Activated CD8-positive, alpha-beta T cell treated with anti-CD3 and anti-CD28 coated beads for 36 hours (primary cell): ENCODE data around the gene SELENBP1. TPM values are rescaled to one million over a fixed set of nuclear protein-coding genes. Genes with fewer than 3 reads are reported as not detected.

Experiments
- ATAC-seq: fragments of 200-7000 bp; cut with Tn5 transposase; one replicate; pipeline ENCODE4 v1.10.0; 2021; ENCODE audit warnings: mild to moderate bottlenecking, moderate library complexity
- CTCF ChIA-PET: fragments of 350-600 bp; sonication (Branson Sonifier 250); formaldehyde crosslinking; loops from one replicate; lab custom pipeline; 2021; ENCODE audit warnings: antibody characterized with exemption; lab: Charles Lee
- POLR2A ChIA-PET: fragments of 350-600 bp; sonication (Branson Sonifier 250); formaldehyde crosslinking; loops from one replicate; lab custom pipeline; 2021; ENCODE audit warnings: antibody characterized with exemption; lab: Charles Lee
- DNase-seq: peaks from one replicate; pipeline ENCODE4 v3.0.0-alpha.2; 2020
- H3K27ac Mint-ChIP-seq: one replicate; pipeline ENCODE4 v1.8.0; 2021; ENCODE audit warnings: mild to moderate bottlenecking, mixed read lengths
- H3K27me3 Mint-ChIP-seq: one replicate; pipeline ENCODE4 v1.8.0; 2021; ENCODE audit warnings: mixed read lengths
- H3K36me3 Mint-ChIP-seq: one replicate; pipeline ENCODE4 v1.8.0; 2021; ENCODE audit warnings: low read depth, mixed read lengths
- H3K4me1 Mint-ChIP-seq: one replicate; pipeline ENCODE4 v1.8.0; 2021; ENCODE audit warnings: low read depth, mixed read lengths
- H3K4me3 Mint-ChIP-seq: one replicate; pipeline ENCODE4 v1.8.0; 2021; ENCODE audit warnings: mild to moderate bottlenecking, moderate library complexity, mixed read lengths
- H3K9me3 Mint-ChIP-seq: one replicate; pipeline ENCODE4 v1.8.0; 2021; ENCODE audit warnings: mixed read lengths
- intact Hi-C: fragments of 100-400 bp; cut with micrococcal nuclease; formaldehyde crosslinking; loops from one replicate; pipeline ENCODE4 v1.10.0; 2022
- total RNA-seq, 2 experiments: library from RNA; stranded (reverse); gene quantifications; one replicate each; pipeline ENCODE4 v1.2.3, GENCODE V29; 2021
- TF ChIP-seq, protein P1 (sequence below): fragments of 200-600 bp; IDR thresholded peaks from one replicate; pipeline ENCODE4 v1.8.0; 2022; ENCODE audit warnings: antibody characterized with exemption, mild to moderate bottlenecking

The SELENBP1 gene
- total RNA-seq, 2 experiments from 2014 or later, result not detected

DNA sequence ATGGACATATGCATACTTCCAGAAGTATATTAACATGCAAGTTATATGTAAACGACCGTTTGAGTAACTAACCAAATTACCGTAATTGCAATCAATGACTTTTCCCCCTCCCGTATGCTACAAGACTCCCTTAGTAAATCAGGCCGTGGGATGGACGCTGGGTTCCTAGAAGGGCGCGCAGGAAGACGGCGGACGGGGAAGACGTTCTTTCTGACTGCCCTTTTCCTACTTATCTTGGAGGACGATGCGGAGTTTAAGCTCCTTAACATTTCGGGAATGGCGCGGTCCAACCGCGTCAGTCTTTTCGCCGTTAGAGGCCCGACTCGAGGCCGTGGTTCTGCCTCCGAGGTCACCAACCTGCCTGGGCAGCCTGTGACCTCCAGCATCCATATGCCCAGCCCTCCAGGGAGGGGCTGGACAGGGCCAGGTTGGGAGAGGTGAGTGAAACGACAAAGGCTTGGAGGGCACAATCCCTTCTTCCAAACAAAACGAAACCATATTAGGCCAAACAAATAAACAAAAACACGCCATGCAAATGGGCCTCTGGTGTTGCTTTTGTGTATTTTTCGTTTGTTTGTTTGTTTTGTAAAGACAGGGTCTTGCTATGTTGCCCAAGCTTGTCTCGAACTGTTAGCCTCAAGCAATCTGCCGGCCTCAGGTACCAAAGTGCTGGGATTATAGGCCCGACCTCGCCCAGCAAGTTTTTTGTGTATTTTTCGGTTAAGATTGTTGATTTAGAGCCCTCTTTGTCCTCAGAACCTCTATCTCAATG is 44.4 kb downstream of the SELENBP1 start:
- POLR2A ChIA-PET, result interaction anchor here (0.6 to 11.7 kb wide), 12 partner anchors 8 to 880 kb away, joined by 3 to 120 read pairs (median 5); partner anchors contain the start of genes PSMB4 and ZNF687
- no peaks in the 10 kb centered on the region for H3K9me3 Mint-ChIP-seq
- H3K27ac Mint-ChIP-seq, result peak overlapping the region; percentile 96
- ATAC-seq (peak; percentile 5), DNase-seq (peak; percentile 28)
- no peaks in the 10 kb centered on the region for H3K27me3 Mint-ChIP-seq
- intact Hi-C loops, result no loop called here
- CTCF ChIA-PET, result interaction anchor here (0.7 to 9.1 kb wide), 8 partner anchors 12 to 171 kb away, joined by 3 to 115 read pairs (median 4); partner anchors contain the start of gene VPS72
- TF ChIP-seq, protein P1, sequence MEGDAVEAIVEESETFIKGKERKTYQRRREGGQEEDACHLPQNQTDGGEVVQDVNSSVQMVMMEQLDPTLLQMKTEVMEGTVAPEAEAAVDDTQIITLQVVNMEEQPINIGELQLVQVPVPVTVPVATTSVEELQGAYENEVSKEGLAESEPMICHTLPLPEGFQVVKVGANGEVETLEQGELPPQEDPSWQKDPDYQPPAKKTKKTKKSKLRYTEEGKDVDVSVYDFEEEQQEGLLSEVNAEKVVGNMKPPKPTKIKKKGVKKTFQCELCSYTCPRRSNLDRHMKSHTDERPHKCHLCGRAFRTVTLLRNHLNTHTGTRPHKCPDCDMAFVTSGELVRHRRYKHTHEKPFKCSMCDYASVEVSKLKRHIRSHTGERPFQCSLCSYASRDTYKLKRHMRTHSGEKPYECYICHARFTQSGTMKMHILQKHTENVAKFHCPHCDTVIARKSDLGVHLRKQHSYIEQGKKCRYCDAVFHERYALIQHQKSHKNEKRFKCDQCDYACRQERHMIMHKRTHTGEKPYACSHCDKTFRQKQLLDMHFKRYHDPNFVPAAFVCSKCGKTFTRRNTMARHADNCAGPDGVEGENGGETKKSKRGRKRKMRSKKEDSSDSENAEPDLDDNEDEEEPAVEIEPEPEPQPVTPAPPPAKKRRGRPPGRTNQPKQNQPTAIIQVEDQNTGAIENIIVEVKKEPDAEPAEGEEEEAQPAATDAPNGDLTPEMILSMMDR, result no peak
- peak overlapping the region; percentile 84 for H3K4me3 Mint-ChIP-seq
- peaks cover 26% of the 10 kb centered on the region for H3K4me1 Mint-ChIP-seq
- H3K36me3 Mint-ChIP-seq, result peaks cover 21% of the 10 kb centered on the region

DNA sequence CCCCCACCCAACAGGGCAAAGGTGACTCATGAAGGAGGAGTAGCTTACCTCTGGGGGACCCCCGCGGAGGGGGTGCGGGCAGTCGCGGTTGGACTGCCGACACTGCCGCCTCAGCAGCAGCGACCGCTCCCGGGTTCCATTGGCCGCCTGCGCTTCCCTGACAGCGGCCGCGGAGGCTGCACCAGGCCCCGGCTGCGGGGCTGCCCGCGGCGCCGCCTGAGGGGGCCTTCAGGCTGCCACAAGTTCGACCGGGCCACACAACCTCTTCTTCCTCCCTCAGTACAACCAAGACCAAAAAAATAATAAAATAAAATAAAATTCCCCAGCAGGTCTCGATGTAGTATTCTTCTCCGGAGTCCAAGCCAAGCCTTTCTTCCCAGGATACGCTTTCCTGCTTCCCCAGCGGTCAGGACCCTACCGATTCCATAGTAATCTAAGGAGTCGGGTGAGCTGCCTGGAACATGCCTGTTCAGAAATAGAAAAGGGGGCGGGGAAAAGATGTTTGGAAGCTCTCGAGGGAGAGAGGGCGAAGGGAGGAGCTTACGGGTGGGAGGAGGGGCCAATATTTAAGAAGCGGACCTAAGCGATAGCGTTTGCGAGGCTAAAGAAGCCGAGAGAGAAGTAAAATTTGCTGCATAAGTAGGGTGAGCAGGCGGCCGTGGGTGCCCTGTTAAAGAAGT is 45.1 kb downstream of the SELENBP1 start, which contains the start of gene PI4KB:
Gene PI4KB, minus strand, starts transcription at position 194 of the 680 bp plus-strand sequence. CDS start 10,935 bp downstream, outside the sequence.
- Mint-ChIP-seq H3K9me3 (no peaks in the 10 kb centered on the region), H3K4me1 (peaks cover 29% of the 10 kb centered on the region), H3K27me3 (no peaks in the 10 kb centered on the region), H3K4me3 (peak within 1 kb of the TSS; percentile 84), H3K27ac (peak within 1 kb of the TSS; percentile 96), H3K36me3 (peaks cover 21% of the 10 kb centered on the region)
- ChIA-PET POLR2A (interaction anchor here (0.5 to 11.7 kb wide), 15 partner anchors 9 to 549 kb away, joined by 3 to 120 read pairs (median 5); partner anchors contain the start of genes PSMB4, RFX5 and ZNF687), CTCF (interaction anchor here (0.7 to 9.1 kb wide), 10 partner anchors 11 to 170 kb away, joined by 3 to 115 read pairs (median 4); partner anchors contain the start of gene VPS72)
- DNase-seq, result peak; percentile 97
- peak; percentile 94 for ATAC-seq
- TF ChIP-seq, protein P1, result no peak
- intact Hi-C loops, result no loop called here

DNA sequence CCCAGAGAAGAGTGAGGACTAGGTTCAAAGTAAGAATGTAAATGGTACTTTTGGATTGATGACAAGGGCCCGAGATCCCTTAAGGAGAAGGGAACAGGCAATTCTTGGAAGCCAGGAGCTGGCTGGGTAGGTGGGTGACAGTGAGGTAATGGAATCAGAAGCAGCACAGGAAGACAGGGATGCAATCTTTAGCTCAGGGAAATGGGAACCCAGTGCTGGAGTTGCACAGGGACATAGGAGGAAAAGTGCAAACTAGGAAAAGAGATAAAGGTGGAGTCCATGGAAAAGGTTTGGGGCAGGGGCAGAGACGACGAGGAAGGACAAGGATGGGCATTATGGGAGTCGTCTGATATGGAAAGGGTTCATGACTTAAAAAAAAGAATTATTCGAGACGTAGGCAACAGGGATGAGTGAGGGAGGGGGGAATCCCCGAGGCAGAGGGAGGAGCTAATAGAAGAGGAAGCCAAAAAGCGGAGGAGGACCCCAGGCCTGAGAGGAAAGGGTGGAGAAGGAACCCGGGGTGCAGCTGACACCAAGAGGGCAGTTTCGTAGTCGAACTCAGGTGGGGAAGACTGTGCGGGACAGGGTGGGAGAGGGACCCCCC is 45.8 kb downstream of the SELENBP1 start:
- intact Hi-C loops, result no loop called here
- POLR2A ChIA-PET, result interaction anchor here (0.5 to 11.7 kb wide), 9 partner anchors 11 to 167 kb away, joined by 3 to 120 read pairs (median 5); partner anchors contain the start of genes PSMB4, RFX5 and ZNF687
- H3K27ac Mint-ChIP-seq, result peak overlapping the region; percentile 96
- TF ChIP-seq, protein P1, result no peak
- peaks cover 21% of the 10 kb centered on the region for H3K36me3 Mint-ChIP-seq
- CTCF ChIA-PET, result interaction anchor here (0.9 to 9.1 kb wide), 9 partner anchors 10 to 170 kb away, joined by 3 to 115 read pairs (median 4); partner anchors contain the start of gene VPS72
- H3K9me3 Mint-ChIP-seq, result no peaks in the 10 kb centered on the region
- H3K27me3 Mint-ChIP-seq, result no peaks in the 10 kb centered on the region
- H3K4me3 Mint-ChIP-seq, result peak overlapping the region; percentile 84
- DNase-seq (peak; percentile 78), ATAC-seq (peak; percentile 64)
- peaks cover 34% of the 10 kb centered on the region for H3K4me1 Mint-ChIP-seq

DNA sequence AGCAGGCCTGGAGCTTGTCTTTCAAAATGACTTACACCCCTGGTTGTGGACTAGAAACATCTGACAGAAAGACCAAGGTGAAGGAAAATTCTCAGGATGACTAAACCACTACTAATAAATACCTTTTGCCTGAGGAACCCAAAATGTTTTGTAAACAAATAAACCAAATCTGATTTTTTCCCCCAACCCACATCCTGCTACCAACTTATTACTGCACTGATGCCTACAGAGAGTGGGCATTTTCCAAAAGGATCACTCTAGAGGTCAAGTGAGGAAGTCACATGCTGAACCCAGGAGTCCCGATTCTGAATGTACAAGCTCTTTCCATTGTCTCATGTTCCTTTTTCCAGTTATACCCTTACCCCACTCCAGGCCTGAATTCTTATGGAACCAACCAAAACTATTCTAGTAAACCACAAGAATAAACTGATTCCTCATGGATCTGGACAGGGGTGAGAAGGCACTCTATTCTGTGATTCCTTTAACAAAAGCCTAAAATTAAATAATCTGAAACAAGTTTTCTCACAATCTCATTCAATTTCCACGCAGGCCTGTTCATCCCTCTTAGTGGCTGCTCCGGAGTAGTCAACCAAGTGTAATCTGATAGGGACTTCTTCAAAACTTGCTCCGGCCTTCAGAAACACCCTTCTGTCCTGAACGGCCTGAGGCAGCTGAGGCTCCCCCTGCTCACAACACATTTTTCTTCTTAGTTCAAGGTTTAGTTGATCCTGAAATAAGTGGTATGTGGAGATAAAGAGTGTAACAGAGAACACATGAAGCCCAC is 46.7 kb downstream of the SELENBP1 start:
- no peak for DNase-seq
- ATAC-seq, result no peak
- H3K27ac Mint-ChIP-seq, result peak overlapping the region; percentile 96
- H3K9me3 Mint-ChIP-seq, result no peaks in the 10 kb centered on the region
- TF ChIP-seq, protein P1, result no peak
- peaks cover 23% of the 10 kb centered on the region for H3K36me3 Mint-ChIP-seq
- peak overlapping the region; percentile 84 for H3K4me3 Mint-ChIP-seq
- H3K4me1 Mint-ChIP-seq, result peaks cover 36% of the 10 kb centered on the region
- ChIA-PET POLR2A (interaction anchor here (0.6 to 11.7 kb wide), 5 partner anchors 10 to 30 kb away, joined by 3 to 120 read pairs (median 4); partner anchors contain the start of gene RFX5), CTCF (interaction anchor here (0.9 to 9.1 kb wide), 6 partner anchors 9 to 80 kb away, joined by 3 to 115 read pairs (median 5); no protein-coding TSS in a partner anchor)
- intact Hi-C loops, result no loop called here
- no peaks in the 10 kb centered on the region for H3K27me3 Mint-ChIP-seq
